ENCODE results near the gene HCN3.
"Not testable (repeated sequence)": the region's sequence is repeated elsewhere in the genome, so short reads cannot be mapped to it uniquely, and the experiment has no call there.

HCN3 gene

DNA sequence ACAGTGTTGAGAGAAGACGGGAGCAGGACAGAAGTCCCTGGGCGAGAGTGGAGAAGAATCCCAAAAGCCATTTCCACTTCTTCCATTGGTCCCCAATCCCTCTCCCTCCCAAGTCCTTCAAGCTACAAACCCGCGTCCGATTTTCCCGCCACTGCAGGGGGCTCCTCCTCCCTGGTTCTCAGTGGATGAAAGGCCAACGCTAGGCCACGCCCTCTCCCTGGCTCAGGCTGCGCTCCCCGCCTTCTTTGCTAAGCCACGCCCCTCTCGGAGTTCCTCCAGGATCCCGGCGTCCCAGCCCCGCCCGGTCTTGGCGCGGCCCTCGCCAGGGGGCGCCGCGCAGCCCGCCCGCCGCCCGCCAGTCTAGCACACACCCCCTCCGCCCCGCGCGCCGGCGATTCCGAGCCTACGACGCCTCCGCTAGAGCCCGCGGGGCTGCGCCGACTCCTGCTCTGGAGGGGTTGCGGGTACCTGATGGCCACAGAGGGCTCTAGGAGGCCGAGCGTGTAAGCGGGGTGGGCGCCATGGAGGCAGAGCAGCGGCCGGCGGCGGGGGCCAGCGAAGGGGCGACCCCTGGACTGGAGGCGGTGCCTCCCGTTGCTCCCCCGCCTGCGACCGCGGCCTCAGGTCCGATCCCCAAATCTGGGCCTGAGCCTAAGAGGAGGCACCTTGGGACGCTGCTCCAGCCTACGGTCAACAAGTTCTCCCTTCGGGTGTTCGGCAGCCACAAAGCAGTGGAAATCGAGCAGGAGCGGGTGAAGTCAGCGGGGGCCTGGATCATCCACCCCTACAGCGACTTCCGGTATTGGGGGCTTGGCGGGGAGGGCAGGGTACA is at the start of gene HCN3:
TSS of gene HCN3 (plus strand) at position 394 of the 832 bp plus-strand sequence. CDS start at position 522, 128 bp downstream.
- FAIRE-seq, result peak; percentile 94

GRCh38 chr1:155228096-155228427 is 49.2 kb upstream of the HCN3 start:
- no peak for FAIRE-seq
- DNase-seq (ENCODE audit: extremely low spot score, insufficient read length, low read depth), result no peak

More for the DNA sequence above, at the start of gene HCN3:
- DNase-seq (ENCODE audit: extremely low spot score, insufficient read length, low read depth), result peak; percentile 97

DNA sequence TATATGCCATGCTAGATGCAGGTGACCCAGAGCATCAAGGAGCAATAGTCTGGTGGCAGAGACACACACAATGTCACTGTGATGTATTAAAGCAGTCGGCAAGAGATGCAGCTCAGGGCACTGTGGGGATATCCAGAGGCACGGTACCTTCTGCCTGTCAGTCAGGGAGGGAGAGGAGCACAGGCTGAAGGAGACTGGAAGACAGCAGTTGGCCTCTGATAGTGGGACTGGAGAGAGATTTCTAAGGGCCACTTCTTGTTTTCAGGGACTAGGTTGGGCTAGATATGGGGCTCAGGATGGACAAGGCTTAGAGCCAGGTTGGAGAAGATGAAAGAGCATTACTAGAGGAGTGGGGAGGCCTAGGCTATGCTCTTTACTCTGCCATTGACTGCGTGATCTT is 46.0 kb upstream of the HCN3 start:
- DNase-seq (ENCODE audit: extremely low spot score, insufficient read length, low read depth); FAIRE-seq: not testable (repeated sequence)

DNA sequence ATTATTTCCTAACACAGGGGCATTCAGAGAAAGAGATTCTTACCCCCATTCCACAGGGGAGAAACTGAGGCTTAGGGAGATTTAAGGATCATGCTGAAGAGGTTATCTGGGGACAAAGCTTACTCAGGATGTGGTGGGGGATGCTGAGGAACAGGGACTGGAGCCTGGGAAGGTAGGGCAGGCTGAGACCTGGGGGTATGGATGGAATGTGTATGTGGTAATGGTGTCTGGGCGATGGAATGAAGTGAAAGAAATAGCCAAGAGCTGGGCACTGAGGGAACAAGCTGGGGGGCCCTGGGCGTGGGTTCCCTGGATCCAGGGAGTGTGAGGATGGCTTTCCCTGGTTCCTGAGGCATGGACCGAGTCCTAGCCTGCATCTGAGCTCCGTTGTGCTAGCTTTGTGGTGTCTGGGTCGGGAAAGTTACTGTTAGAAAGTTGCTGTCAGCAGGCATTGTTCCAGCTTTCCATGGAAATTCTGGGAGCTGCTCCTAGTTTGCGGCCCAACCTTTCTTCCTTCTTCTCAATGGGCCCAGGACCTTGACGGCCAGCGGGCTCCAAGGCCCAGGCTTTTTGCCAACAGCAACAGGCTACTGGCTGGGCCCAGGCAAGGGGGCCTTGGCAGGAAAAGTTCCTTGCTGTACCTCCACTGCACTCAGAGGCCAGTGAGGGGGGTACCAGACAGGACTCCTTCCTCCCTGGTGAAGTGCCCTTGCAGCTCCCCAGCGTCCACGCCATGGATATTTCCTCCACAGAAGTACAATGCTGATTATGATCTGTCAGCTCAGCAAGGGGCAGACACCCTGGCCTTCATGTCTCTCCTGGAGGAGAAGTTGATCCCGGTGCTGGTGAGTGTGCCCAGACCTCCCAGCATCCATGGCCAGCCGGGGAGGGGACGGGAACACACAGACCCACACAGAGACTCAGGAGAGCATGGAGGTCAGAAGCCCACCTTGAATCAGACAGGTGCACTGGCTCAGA is 45.0 kb upstream of the HCN3 start:
- not testable (repeated sequence) for DNase-seq (ENCODE audit: extremely low spot score, insufficient read length, low read depth); FAIRE-seq

GRCh38 chr1:155233502-155233901 is 43.8 kb upstream of the HCN3 start:
- not testable (repeated sequence) for FAIRE-seq; DNase-seq (ENCODE audit: extremely low spot score, insufficient read length, low read depth)

GRCh38 chr1:155235375-155235774 is 41.9 kb upstream of the HCN3 start:
- FAIRE-seq; DNase-seq (ENCODE audit: extremely low spot score, insufficient read length, low read depth): not testable (repeated sequence)

DNA sequence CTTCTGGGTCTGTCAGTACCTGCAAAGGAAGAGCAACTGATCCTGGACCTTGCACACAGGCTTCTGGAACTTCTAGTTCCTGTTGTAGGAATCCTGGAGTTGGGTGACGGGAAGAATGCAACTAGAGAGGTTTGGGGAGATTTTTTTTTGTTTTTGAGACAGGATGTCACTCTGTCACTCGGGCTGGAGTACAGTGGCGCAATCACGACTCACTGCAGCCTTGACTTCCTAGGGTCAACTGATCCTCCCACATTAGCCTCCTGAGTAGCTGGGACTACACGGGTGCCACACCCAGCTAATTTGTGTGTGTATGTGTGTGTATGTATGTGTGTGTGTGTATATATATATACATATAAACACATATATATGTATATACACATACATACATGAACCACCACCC is 40.8 kb upstream of the HCN3 start:
- DNase-seq (ENCODE audit: extremely low spot score, insufficient read length, low read depth) (no peak), FAIRE-seq (no peak)

- no peak for DNase-seq (ENCODE audit: extremely low spot score, insufficient read length, low read depth)
- FAIRE-seq, result peak; percentile 47
Observed at GRCh38 chr1:155241069-155241679, 36.1 kb upstream of the HCN3 start.

- DNase-seq (ENCODE audit: extremely low spot score, insufficient read length, low read depth) (no peak), FAIRE-seq (no peak)
Observed at GRCh38 chr1:155241841-155242264, 35.4 kb upstream of the HCN3 start.

GRCh38 chr1:155242805-155243358 is 34.4 kb upstream of the HCN3 start:
- FAIRE-seq, result no peak
- no peak for DNase-seq (ENCODE audit: extremely low spot score, insufficient read length, low read depth)

GRCh38 chr1:155244368-155245162 is 32.7 kb upstream of the HCN3 start:
- DNase-seq (ENCODE audit: extremely low spot score, insufficient read length, low read depth) (peak; percentile 95), FAIRE-seq (peak; percentile 94)

DNA sequence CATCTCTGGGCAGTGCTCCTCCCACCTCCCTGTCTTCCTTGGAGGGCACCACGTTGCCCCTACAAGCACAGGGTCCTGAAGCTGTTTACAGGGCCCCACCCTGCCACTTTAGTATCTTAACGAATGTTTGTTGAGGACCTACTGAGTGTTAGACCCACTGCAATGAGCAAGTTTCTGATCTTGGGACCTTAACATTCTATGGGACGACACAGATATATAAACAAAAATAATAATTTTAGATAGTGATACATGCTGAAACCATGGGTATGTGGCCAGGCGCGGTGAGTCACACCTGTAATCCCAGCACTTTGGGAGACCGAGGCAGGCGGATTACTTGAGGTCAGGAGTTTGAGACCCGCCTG is 32.1 kb upstream of the HCN3 start:
- DNase-seq (ENCODE audit: extremely low spot score, insufficient read length, low read depth) (no peak), FAIRE-seq (no peak)

- FAIRE-seq; DNase-seq (ENCODE audit: extremely low spot score, insufficient read length, low read depth): not testable (repeated sequence)
Observed at GRCh38 chr1:155246796-155247195, 30.5 kb upstream of the HCN3 start.

DNA sequence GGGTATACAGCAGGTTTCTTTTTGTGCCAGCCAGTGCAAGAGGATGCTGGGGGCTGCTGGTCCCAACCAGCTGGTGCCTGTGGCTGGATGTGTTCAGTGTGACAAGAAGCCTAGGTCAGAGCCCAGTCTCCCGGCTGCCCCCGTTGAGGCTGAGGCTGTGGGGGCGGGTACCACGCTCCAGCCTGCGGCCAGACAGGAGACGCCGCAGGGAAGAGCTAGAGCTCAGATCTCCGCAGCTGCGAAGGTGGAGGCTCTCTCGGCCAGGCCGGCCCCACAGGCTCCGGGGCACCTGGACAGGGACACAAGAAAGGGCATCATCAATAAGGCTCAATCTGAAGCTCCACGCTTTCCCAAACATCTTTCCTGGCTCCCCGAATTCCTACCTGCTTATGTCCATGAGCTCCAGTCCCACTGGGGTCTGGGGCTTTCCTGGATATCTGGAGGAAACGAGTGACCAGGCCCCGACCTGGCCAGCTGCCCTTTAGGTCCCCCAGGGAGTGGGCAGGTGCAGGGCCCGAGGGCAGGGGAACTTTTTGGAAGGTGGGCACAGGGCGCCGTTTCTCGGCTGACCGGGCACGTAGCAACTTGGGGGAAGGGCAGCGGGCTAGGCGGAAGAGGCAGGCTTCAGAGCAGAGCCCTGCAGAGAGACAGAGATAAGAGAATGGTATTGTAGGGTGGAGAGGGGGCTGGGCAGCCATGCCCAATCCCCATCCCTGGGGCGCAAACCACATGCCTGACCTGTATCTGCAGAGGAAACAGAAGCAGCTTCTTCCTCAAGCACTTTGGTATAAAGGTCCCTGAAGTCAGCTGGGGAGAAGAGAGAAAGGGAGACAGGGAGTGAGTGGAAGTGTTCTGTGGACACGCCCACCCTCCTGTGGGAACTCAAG is 29.4 kb upstream of the HCN3 start:
- DNase-seq (ENCODE audit: extremely low spot score, insufficient read length, low read depth) (no peak), FAIRE-seq (no peak)

- DNase-seq (ENCODE audit: extremely low spot score, insufficient read length, low read depth) (no peak), FAIRE-seq (no peak)
Observed at GRCh38 chr1:155250246-155250632, 27.0 kb upstream of the HCN3 start.

GRCh38 chr1:155250633-155251449 is 26.4 kb upstream of the HCN3 start:
- FAIRE-seq, result peak; percentile 86
- DNase-seq (ENCODE audit: extremely low spot score, insufficient read length, low read depth), result peak; percentile 91

DNA sequence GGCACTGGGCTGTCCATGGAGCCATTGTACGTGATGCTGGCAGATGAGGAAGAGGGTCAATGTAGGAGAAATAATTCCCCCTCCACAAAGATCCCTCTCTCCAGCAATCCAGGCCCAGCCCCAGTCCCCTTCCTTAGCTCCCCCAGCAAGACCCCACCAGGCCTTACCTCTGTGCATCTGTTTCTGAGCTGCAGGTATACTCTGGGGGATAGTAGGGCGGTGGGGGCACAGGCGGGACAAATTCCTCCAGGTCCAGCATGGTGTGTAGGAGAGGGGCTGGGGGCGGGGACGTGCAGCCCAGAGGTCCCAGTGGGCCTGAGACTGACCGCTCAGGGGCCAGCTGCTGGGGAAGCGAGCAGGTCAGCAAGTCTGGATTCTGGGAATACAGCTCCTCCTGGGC is 25.7 kb upstream of the HCN3 start:
- FAIRE-seq (no peak), DNase-seq (ENCODE audit: extremely low spot score, insufficient read length, low read depth) (no peak)

- DNase-seq (ENCODE audit: extremely low spot score, insufficient read length, low read depth) (no peak), FAIRE-seq (no peak)
Observed at GRCh38 chr1:155253208-155253607, 24.1 kb upstream of the HCN3 start.

Data from GM18507 (cell line).